GM21447 (cell line): ENCODE results near the gene MTHFD1L.

Experiments
- ATAC-seq: cut with Tn5 transposase; IDR thresholded peaks from one replicate; pipeline ENCODE4 v1.9.1; 2021; ENCODE audit not compliant: unreplicated experiment

The MTHFD1L gene

DNA sequence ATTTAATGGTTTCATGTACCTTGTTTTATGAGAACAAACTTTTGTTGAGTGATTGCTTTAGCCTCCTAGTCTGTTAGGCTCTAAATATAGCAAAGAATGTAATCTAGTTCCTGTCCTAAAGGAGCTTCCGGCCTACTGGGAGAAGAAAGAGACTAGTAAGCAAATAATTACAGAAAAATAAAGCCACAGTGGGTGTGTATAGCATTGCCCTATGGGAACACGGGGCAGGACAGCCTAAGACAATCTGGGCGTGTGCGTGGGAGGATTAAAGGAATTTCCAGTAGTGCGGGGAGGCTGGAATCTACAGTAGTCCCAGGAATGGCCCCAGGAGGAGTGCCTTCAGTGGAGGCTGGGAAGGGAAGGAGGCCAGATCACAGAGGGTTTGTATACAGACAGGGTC, 276.2 kb downstream of the MTHFD1L start:
- ATAC-seq = no peak

DNA sequence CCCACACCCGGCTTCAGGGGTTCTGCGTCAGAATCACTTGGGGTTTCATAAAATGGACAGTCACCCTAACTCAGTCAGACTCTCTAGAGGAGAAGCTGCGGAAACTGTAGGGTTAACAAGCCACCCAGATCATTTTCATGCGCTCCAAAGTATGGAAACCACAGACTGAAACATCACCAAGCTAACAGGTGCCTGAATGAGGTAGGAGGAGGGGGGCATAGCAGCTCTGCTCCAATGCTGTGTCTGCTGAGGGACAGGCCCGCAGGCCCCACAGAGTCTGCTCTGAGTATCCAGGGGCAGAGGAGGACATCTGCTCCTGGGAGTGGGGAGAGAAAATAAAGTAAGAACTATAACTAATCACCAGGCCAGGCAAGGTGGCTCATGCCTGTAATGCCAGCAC, 277.2 kb downstream of the MTHFD1L start:
- ATAC-seq = no peak

DNA sequence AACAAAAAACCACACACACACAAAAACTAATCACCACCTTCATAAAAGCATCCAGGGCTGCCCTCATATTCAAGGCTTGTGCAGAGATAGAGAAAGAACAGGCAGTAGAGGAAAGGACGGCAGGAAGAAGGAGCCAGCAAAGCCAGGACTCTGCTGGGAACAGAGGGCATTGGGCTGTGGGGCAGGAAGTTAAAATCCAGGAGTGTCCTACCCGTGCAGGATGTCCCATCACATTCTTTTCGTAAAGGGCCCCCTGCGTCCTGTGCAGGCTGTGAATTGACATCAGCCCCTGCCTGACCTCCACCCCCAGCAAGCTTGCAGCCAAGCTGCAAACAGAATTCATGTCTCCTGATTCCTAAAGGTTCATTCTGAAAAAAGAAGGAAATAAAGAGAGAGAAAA, 277.8 kb downstream of the MTHFD1L start:
- no peak for ATAC-seq

DNA sequence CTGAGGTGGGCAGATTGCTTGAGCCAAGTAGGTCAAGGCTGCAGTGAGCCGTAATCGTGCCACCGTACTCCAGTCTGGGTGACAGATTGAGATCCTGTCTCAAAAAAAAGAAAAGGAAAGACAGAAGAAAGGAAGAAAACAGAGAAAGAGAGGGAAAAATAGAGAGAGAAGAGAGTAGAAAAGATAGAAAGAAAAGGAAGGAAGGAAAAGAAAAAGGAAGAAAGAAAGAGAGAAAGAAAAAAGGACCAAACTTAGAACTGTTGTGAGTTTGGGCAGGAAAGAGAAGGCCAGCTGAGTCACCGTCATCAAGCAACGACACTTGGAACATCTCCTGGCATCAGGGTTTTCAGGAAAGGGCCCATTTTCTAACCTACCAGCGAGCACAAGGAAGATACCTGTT, 278.3 kb downstream of the MTHFD1L start:
- no peak for ATAC-seq

DNA sequence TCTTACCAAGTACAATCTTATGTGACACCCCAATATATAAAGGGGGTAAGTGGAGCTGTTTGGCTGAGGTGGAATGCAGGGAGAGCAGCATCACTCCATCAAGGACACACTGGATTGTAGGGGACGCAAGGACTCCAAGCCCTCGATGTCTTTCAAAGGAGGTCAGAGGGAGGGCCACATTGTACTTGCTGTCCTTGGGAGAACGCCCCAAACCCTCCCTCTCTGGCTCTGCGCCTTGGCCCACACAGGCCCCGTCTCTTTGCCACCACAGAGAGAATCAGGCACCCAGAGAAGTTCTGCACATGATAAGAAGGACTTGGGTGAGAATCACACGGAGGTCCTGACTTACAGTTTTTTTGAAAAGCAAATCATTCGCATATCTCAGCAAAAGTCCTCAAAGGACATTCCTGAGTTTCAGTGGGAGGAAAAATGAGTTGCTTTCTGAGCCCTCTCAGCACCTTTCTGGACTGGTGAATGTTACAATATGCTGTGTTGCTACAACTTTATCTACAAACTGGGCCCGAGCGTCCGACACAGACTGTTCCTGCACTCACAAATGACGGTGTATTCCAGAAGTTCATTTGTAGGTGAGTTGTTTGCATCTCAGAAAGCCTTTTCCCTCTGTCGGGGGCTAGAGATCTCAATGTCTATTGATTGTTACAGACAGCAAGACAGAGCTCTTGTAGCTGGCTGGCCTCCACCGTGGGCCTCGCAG, 281.8 kb downstream of the MTHFD1L start:
- ATAC-seq = no peak

DNA sequence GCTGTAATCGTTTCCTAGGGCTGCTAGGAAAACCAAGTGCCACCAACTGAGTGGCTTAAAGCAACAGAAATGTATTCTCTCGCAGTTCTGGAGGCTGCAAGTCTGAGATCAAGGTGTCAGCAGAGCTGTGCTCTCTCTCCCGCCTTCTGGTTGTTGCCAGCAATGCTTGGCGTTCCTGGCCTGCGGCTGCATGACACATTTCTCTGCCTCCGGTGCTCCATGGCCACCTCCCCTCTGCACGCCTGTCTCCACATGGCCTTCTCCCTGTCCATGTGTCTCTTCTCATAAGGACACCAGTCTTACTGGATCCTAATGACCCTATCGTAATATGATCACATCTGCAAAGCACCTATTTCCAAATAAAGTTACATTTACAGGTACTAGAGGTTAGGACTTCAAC, 282.6 kb downstream of the MTHFD1L start:
- no peak for ATAC-seq

DNA sequence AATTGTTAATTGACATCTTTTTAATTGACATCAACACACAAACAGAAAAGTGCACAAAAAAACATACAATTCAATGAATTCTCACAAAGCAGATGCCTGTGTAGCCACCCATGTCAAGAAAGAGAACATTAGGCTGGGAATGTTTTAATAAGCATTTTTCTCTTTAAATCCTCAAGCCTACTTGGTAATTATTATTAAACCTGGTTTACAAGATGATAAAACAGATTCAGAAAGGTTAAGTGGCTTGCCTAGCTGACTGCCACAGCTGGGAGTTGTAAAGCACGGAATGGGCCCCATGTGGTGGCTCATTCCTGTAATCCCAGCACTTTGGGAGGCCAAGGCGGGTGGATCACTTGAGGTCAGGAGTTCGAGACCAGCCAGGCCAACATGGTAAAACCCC, 284.3 kb downstream of the MTHFD1L start:
- ATAC-seq = no peak
